ENCODE measurements around the gene CLMN. TPM values are rescaled to one million over a fixed set of nuclear protein-coding genes. Genes with fewer than 3 reads are reported as not detected.

Gene CLMN
- total and polyA plus RNA-seq, 2 experiments from 2014 or later, result 15.7 to 40.0 TPM

- H3K9me3 ChIP-seq (ENCODE audit: low read depth), result no peaks in the 10 kb centered on the region
- no peaks in the 10 kb centered on the region for H3K27me3 ChIP-seq
- WGBS (ENCODE audit: low lambda C conversion rate, missing lambda C conversion rate), result 100% methylated on average over 1 of the region's 1 CpG
- H3K4me3 ChIP-seq, result no peak overlapping the region
- H3K4me1 ChIP-seq (ENCODE audit: insufficient read depth), result peaks cover 6% of the 10 kb centered on the region
- no peak overlapping the region for H3K4me2 ChIP-seq
- no peak for DNase-seq (ENCODE audit: low spot score)
- no peaks in the 10 kb centered on the region for H3K79me2 ChIP-seq
- H2AFZ ChIP-seq, result no peak overlapping the region
- H3K36me3 ChIP-seq (replicated peaks; ENCODE audit: insufficient read depth, low read depth), result no peaks in the 10 kb centered on the region
- no peak for TF ChIP-seq EZH2 (IDR thresholded peaks at IDR 0.05; ENCODE audit: borderline replicate concordance)
- TF ChIP-seq CTCF (IDR thresholded peaks at IDR 0.05; ENCODE audit: poor library complexity), result no peak
- TF ChIP-seq EZH2phosphoT487 (IDR thresholded peaks at IDR 0.05; ENCODE audit: low read depth, severe bottlenecking, unreplicated experiment), result no peak
- no peaks in the 10 kb centered on the region for H3K9me2 ChIP-seq (replicated peaks; ENCODE audit: insufficient read depth)
- no peak overlapping the region for H3K27ac ChIP-seq
- no peaks in the 10 kb centered on the region for H4K20me1 ChIP-seq (ENCODE audit: insufficient read depth, poor library complexity, severe bottlenecking)
Observed at GRCh38 chr14:95242870-95243269, 76.8 kb downstream of the CLMN start.

- H2AFZ ChIP-seq, result no peak overlapping the region
- TF ChIP-seq EZH2 (IDR thresholded peaks at IDR 0.05; ENCODE audit: borderline replicate concordance) (no peak), EZH2phosphoT487 (IDR thresholded peaks at IDR 0.05; ENCODE audit: low read depth, severe bottlenecking, unreplicated experiment) (no peak), CTCF (IDR thresholded peaks at IDR 0.05; ENCODE audit: poor library complexity) (no peak)
- no peaks in the 10 kb centered on the region for H3K9me3 ChIP-seq (ENCODE audit: low read depth)
- DNase-seq (ENCODE audit: low spot score), result no peak
- peaks cover 15% of the 10 kb centered on the region for H3K4me1 ChIP-seq (ENCODE audit: insufficient read depth)
- no peaks in the 10 kb centered on the region for H3K36me3 ChIP-seq (replicated peaks; ENCODE audit: insufficient read depth, low read depth)
- no peaks in the 10 kb centered on the region for H4K20me1 ChIP-seq (ENCODE audit: insufficient read depth, poor library complexity, severe bottlenecking)
- H3K4me2 ChIP-seq, result no peak overlapping the region
- H3K4me3 ChIP-seq, result no peak overlapping the region
- no peaks in the 10 kb centered on the region for H3K9me2 ChIP-seq (replicated peaks; ENCODE audit: insufficient read depth)
- H3K27me3 ChIP-seq, result no peaks in the 10 kb centered on the region
- 66% methylated on average over 6 of the region's 6 CpGs for WGBS (ENCODE audit: low lambda C conversion rate, missing lambda C conversion rate)
- no peak overlapping the region for H3K27ac ChIP-seq
- H3K79me2 ChIP-seq, result no peaks in the 10 kb centered on the region
Observed at GRCh38 chr14:95240859-95241813, 78.6 kb downstream of the CLMN start.

GRCh38 chr14:95238487-95239298, 81.0 kb downstream of the CLMN start:
- no peaks in the 10 kb centered on the region for H3K36me3 ChIP-seq (replicated peaks; ENCODE audit: insufficient read depth, low read depth)
- no peaks in the 10 kb centered on the region for H3K9me3 ChIP-seq (ENCODE audit: low read depth)
- TF ChIP-seq CTCF (IDR thresholded peaks at IDR 0.05; ENCODE audit: poor library complexity) (no peak), EZH2 (IDR thresholded peaks at IDR 0.05; ENCODE audit: borderline replicate concordance) (no peak), EZH2phosphoT487 (IDR thresholded peaks at IDR 0.05; ENCODE audit: low read depth, severe bottlenecking, unreplicated experiment) (no peak)
- no peaks in the 10 kb centered on the region for H3K27me3 ChIP-seq
- no peaks in the 10 kb centered on the region for H3K9me2 ChIP-seq (replicated peaks; ENCODE audit: insufficient read depth)
- no peaks in the 10 kb centered on the region for H3K79me2 ChIP-seq
- H3K4me3 ChIP-seq, result no peak overlapping the region
- DNase-seq (ENCODE audit: low spot score), result no peak
- no peak overlapping the region for H3K27ac ChIP-seq
- no peak overlapping the region for H3K4me2 ChIP-seq
- H3K4me1 ChIP-seq (ENCODE audit: insufficient read depth), result peaks cover 26% of the 10 kb centered on the region
- H4K20me1 ChIP-seq (ENCODE audit: insufficient read depth, poor library complexity, severe bottlenecking), result no peaks in the 10 kb centered on the region
- H2AFZ ChIP-seq, result no peak overlapping the region
- 94% methylated on average over 10 of the region's 10 CpGs for WGBS (ENCODE audit: low lambda C conversion rate, missing lambda C conversion rate)
